Adrenal gland (tissue), 12 donors: ENCODE data around the gene RIPOR2. TPM values are rescaled to one million over a fixed set of nuclear protein-coding genes. Genes with fewer than 3 reads are reported as not detected.

Experiments used
- DNase-seq, 7 donors: peaks; one replicate each; pipeline ENCODE4 v3.0.0-alpha.2; 2019 to 2020
- H3K27ac ChIP-seq, 5 donors: fragments of 200-600 bp; sonication (generic) in 4 of 5; 1 replicate in 3 of 5; 2 replicates in 2 of 5; pipeline versions ENCODE4 v1.5.1 to v1.8.0; 2016 to 2020; ENCODE audit warnings: mild to moderate bottlenecking in 1 of 5
- H3K27me3 ChIP-seq: fragments of 200-600 bp; 2 replicates; pipeline ENCODE4 v1.8.0; 2021
- H3K36me3 ChIP-seq, 2 donors: fragments of 200-600 bp; replicated peaks in 1 of 2; 1 replicate in 1 of 2; 2 replicates in 1 of 2; pipeline versions ENCODE4 v1.5.1 to v1.8.0; 2018 to 2022
- H3K4me1 ChIP-seq, 2 donors: fragments of 200-600 bp; replicated peaks in 1 of 2; 1 replicate in 1 of 2; 2 replicates in 1 of 2; pipeline versions ENCODE4 v1.5.1 to v1.8.0; 2018 to 2021
- H3K4me3 ChIP-seq, 4 donors: fragments of 200-600 bp; sonication (generic) in 3 of 4; one replicate each; pipeline ENCODE4 v1.5.1; 2016 to 2018
- H3K9me3 ChIP-seq, 3 donors: fragments of 200-600 bp; sonication (generic) in 1 of 3; replicated peaks in 1 of 3; 1 replicate in 2 of 3; 2 replicates in 1 of 3; pipeline versions ENCODE4 v1.5.1 to v1.8.0; 2016 to 2021
- CTCF ChIP-seq, 6 experiments: fragments of 450-650 bp in 4 of 6; fragments of 200-600 bp in 2 of 6; sonication (generic) in 1 of 6; IDR thresholded peaks; 1 replicate in 5 of 6; 2 replicates in 1 of 6; pipeline versions ENCODE4 v1.5.1 to v1.8.0; 2016 to 2021; ENCODE audit warnings: antibody characterized with exemption in 6 of 6, mild to moderate bottlenecking in 2 of 6, moderate library complexity in 1 of 6
- POLR2A ChIP-seq, 2 donors: fragments of 450-650 bp; IDR thresholded peaks; one replicate each; pipeline ENCODE4 v1.6.1; 2017; ENCODE audit warnings: antibody characterized with exemption in 2 of 2, mild to moderate bottlenecking in 2 of 2, moderate library complexity in 1 of 2
- WGBS, 4 donors: extraction: QIAGEN DNeasy Blood & Tissue Kit in 2 of 4; methylation state at CpG; one replicate each; pipeline versions ENCODE4 v1.1.5 to v1.1.7; 2013 to 2017; 5-methylcytosine and 5-hydroxymethylcytosine counted together
- intact Hi-C, 2 donors: fragments of 100-400 bp; cut with DNase I; formaldehyde crosslinking; loops; one replicate each; pipeline versions ENCODE4 v1.14.1 to v1.15.0; 2022 to 2023
- polyA plus RNA-seq, 3 donors: library from polyadenylated mRNA; stranded (reverse); fragments of 200-250 nt in 2 of 3; fragments of 350-450 nt in 1 of 3; fragmentation: Illumina TruSeq in 1 of 3; extraction: RNeasy Lipid Tissue Mini Kit (QIAGEN cat#74804) in 1 of 3; gene quantifications; one replicate each; pipeline ENCODE4 v1.2.3, GENCODE V29; 2013 to 2014
- total RNA-seq, 9 donors: library from RNA; depleted of rRNA in 4 of 9; stranded (reverse); fragments of >200 nt in 4 of 9; fragments of 120-200 nt in 1 of 9; fragmentation: NEBNext Ultra II Directional in 1 of 9; extraction: Animal tissue kit (Norgen Biotek cat#: 25700) in 1 of 9; gene quantifications; one replicate each; pipeline versions ENCODE4 v1.1.0 to v1.2.4, GENCODE V29; 2013 to 2023
- donor health status: healthy with polysubstance abuse.
- donor health status: Bipolar disorder and iron deficiency.
- donor health status: DM: yes; HTN: yes; CAD: no.
- donor health status: DM: no; HTN: no; CAD: no.
- donor health status: DM: no; HTN: no; CAD: no.
- donor health status: DM: yes; HTN: yes; CAD: no.

Gene RIPOR2
- total and polyA plus RNA-seq, 12 donors = 1.7 to 16.2 (median 3.9) TPM

GRCh38 chr6:24960991-24961475 is 25.3 kb upstream of the RIPOR2 start:
- WGBS, 4 donors = 42 to 57% (median 54%) methylated on average over 3 of the region's 3 CpGs
- Histone ChIP-seq H3K36me3 (no peaks in the 10 kb centered on the region), H3K4me1 (no peaks in the 10 kb centered on the region), H3K27ac (no peak overlapping the region), H3K9me3 (no peaks in the 10 kb centered on the region), H3K27me3 (no peaks in the 10 kb centered on the region), H3K4me3 (no peak overlapping the region)
- TF ChIP-seq POLR2A (IDR thresholded peaks at IDR 0.05) = no peak
- no peak for TF ChIP-seq CTCF (IDR thresholded peaks at IDR 0.05)
- intact Hi-C loops = no loop called here
- DNase-seq = no peak

- no peaks in the 10 kb centered on the region for H3K4me1 ChIP-seq
- no peaks in the 10 kb centered on the region for H3K9me3 ChIP-seq
- no peak overlapping the region for H3K4me3 ChIP-seq
- DNase-seq = no peak
- intact Hi-C loops = no loop called here
- no peaks in the 10 kb centered on the region for H3K27me3 ChIP-seq
- H3K27ac ChIP-seq = no peak overlapping the region
- TF ChIP-seq CTCF (IDR thresholded peaks at IDR 0.05) (no peak), POLR2A (IDR thresholded peaks at IDR 0.05) (no peak)
- 63 to 78% (median 65%) methylated on average over 1 of the region's 1 CpG for WGBS, 4 donors
- no peaks in the 10 kb centered on the region for H3K36me3 ChIP-seq
Observed at GRCh38 chr6:24959319-24959718, 23.6 kb upstream of the RIPOR2 start.

GRCh38 chr6:24957199-24957598 is 21.4 kb upstream of the RIPOR2 start:
- Histone ChIP-seq H3K27me3 (no peaks in the 10 kb centered on the region), H3K36me3 (no peaks in the 10 kb centered on the region), H3K4me3 (no peak overlapping the region), H3K27ac (no peak overlapping the region), H3K4me1 (no peaks in the 10 kb centered on the region), H3K9me3 (no peaks in the 10 kb centered on the region)
- DNase-seq = no peak
- TF ChIP-seq POLR2A (IDR thresholded peaks at IDR 0.05) (no peak), CTCF (IDR thresholded peaks at IDR 0.05) (no peak)
- 83 to 85% (median 83%) methylated on average over 3 of the region's 3 CpGs for WGBS, 4 donors
- intact Hi-C loops = no loop called here

GRCh38 chr6:24953726-24954125 is 18.0 kb upstream of the RIPOR2 start:
- Histone ChIP-seq H3K4me3 (no peak overlapping the region), H3K36me3 (no peaks in the 10 kb centered on the region), H3K27me3 (no peaks in the 10 kb centered on the region), H3K27ac (no peak overlapping the region), H3K9me3 (no peaks in the 10 kb centered on the region), H3K4me1 (no peaks in the 10 kb centered on the region)
- TF ChIP-seq CTCF (IDR thresholded peaks at IDR 0.05) (no peak), POLR2A (IDR thresholded peaks at IDR 0.05) (no peak)
- WGBS, 4 donors = 70 to 88% (median 79%) methylated on average over 3 of the region's 3 CpGs
- intact Hi-C loops = no loop called here
- no peak for DNase-seq
